ENCODE measurements around the gene IFIT2. TPM values are rescaled to one million over a fixed set of nuclear protein-coding genes. Genes with fewer than 3 reads are reported as not detected.
"Not testable (repeated sequence)": the region's sequence is repeated elsewhere in the genome, so short reads cannot be mapped to it uniquely, and the experiment has no call there.

Gene IFIT2
- polyA plus RNA-seq, 1 donor = 3.7 TPM

- Histone ChIP-seq H3K36me3 (ENCODE audit: control insufficient read depth, insufficient read depth, low read length) (no peaks in the 10 kb centered on the region), H3K27ac (ENCODE audit: low read length) (no peak overlapping the region), H3K27me3 (ENCODE audit: control insufficient read depth, insufficient read depth, low read length) (no peaks in the 10 kb centered on the region), H3K4me3 (ENCODE audit: low read length) (no peak overlapping the region), H3K4me1 (ENCODE audit: control insufficient read depth, insufficient read depth, low read length) (peaks cover 11% of the 10 kb centered on the region), H3K9me3 (ENCODE audit: control insufficient read depth, low read depth, low read length) (no peaks in the 10 kb centered on the region)
- DNase-seq = no peak
These were observed 22.9 kb upstream of the IFIT2 start for GRCh38 chr10:89278900-89279392.

DNA sequence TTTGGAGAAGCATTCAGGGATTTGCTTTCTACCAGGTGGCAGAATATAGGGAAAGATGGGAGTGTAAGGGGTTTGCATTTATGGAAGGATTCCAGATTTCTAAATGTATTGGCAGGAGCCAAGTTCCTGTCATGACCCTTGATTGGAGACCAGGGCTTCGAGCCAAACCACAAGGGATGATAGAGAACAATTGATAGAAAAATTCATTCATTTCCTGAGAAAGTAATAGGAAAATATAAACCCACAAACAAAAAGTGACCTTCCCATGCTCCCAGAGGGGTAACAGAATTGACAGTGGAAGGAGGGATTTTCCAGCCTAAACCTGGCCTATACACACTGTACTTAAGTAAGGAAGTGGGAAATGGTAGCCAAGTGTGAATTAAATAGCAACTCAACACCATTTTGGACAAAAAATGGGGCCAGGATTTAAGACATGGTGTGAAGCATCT, 22.4 kb upstream of the IFIT2 start:
- Histone ChIP-seq H3K27me3 (ENCODE audit: control insufficient read depth, insufficient read depth, low read length) (no peaks in the 10 kb centered on the region), H3K27ac (ENCODE audit: low read length) (no peak overlapping the region), H3K36me3 (ENCODE audit: control insufficient read depth, insufficient read depth, low read length) (no peaks in the 10 kb centered on the region), H3K9me3 (ENCODE audit: control insufficient read depth, low read depth, low read length) (no peaks in the 10 kb centered on the region), H3K4me3 (ENCODE audit: low read length) (no peak overlapping the region), H3K4me1 (ENCODE audit: control insufficient read depth, insufficient read depth, low read length) (peaks cover 11% of the 10 kb centered on the region)
- no CpG with 5 or more reads among the region's 1 CpG for WGBS (ENCODE audit: insufficient coverage, low lambda C conversion rate)
- DNase-seq = no peak

GRCh38 chr10:89280508-89280907, 21.3 kb upstream of the IFIT2 start:
- no peak for DNase-seq
- Histone ChIP-seq H3K9me3 (ENCODE audit: control insufficient read depth, low read depth, low read length) (no peaks in the 10 kb centered on the region), H3K4me1 (ENCODE audit: control insufficient read depth, insufficient read depth, low read length) (peaks cover 11% of the 10 kb centered on the region), H3K27me3 (ENCODE audit: control insufficient read depth, insufficient read depth, low read length) (no peaks in the 10 kb centered on the region), H3K27ac (ENCODE audit: low read length) (no peak overlapping the region), H3K4me3 (ENCODE audit: low read length) (no peak overlapping the region), H3K36me3 (ENCODE audit: control insufficient read depth, insufficient read depth, low read length) (no peaks in the 10 kb centered on the region)
- WGBS (ENCODE audit: insufficient coverage, low lambda C conversion rate) = 100% methylated on average over 1 of the region's 3 CpGs

DNA sequence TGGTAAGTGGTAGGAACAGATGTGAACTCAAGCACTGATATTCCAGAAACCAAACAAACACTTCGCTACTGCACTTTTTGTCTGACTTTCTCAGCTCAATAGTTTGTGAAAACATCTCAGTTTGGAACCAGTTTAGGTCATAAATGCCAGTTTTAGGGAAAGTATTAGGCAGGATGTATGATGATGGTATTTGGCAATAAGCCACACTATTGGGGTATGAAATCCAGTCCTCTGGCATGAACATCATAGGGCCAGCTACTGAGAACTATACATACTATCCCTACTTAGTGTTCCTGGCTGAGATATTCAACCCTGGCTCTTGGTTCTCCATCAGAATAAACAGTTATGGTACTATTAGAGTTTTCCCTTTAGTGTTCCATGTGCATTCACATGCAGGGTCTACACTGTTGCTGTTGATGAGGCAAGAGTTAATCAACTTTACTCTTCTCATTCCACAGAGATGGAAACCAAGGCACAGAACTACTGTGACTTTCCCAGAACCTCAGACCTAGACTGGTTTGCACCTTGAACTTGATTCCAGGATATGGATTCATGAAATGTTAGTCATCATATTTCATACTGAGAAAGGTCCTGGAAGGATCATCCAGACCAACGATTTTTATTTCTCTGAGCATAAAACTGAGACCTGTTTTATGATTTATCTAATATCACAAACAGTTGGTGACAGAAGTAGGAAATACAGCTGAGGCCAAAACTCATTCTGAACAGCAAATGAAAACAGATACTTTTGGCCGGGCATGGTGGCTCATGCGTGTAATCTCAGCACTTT, 20.0 kb upstream of the IFIT2 start:
- H3K27ac ChIP-seq (ENCODE audit: low read length) = no peak overlapping the region
- no peak overlapping the region for H3K4me3 ChIP-seq (ENCODE audit: low read length)
- no peaks in the 10 kb centered on the region for H3K36me3 ChIP-seq (ENCODE audit: control insufficient read depth, insufficient read depth, low read length)
- no peak for DNase-seq
- H3K9me3 ChIP-seq (ENCODE audit: control insufficient read depth, low read depth, low read length) = no peaks in the 10 kb centered on the region
- H3K4me1 ChIP-seq (ENCODE audit: control insufficient read depth, insufficient read depth, low read length) = peaks cover 11% of the 10 kb centered on the region
- H3K27me3 ChIP-seq (ENCODE audit: control insufficient read depth, insufficient read depth, low read length) = no peaks in the 10 kb centered on the region
- no CpG with 5 or more reads among the region's 4 CpGs for WGBS (ENCODE audit: insufficient coverage, low lambda C conversion rate)

GRCh38 chr10:89283025-89283935, 18.6 kb upstream of the IFIT2 start:
- peaks cover 7% of the 10 kb centered on the region for H3K4me1 ChIP-seq (ENCODE audit: control insufficient read depth, insufficient read depth, low read length)
- no peak for DNase-seq
- no peak overlapping the region for H3K4me3 ChIP-seq (ENCODE audit: low read length)
- H3K27ac ChIP-seq (ENCODE audit: low read length) = peak overlapping the region; percentile 54
- no peaks in the 10 kb centered on the region for H3K36me3 ChIP-seq (ENCODE audit: control insufficient read depth, insufficient read depth, low read length)
- no peaks in the 10 kb centered on the region for H3K27me3 ChIP-seq (ENCODE audit: control insufficient read depth, insufficient read depth, low read length)
- 0% methylated on average over 1 of the region's 6 CpGs for WGBS (ENCODE audit: insufficient coverage, low lambda C conversion rate)
- no peaks in the 10 kb centered on the region for H3K9me3 ChIP-seq (ENCODE audit: control insufficient read depth, low read depth, low read length)

DNA sequence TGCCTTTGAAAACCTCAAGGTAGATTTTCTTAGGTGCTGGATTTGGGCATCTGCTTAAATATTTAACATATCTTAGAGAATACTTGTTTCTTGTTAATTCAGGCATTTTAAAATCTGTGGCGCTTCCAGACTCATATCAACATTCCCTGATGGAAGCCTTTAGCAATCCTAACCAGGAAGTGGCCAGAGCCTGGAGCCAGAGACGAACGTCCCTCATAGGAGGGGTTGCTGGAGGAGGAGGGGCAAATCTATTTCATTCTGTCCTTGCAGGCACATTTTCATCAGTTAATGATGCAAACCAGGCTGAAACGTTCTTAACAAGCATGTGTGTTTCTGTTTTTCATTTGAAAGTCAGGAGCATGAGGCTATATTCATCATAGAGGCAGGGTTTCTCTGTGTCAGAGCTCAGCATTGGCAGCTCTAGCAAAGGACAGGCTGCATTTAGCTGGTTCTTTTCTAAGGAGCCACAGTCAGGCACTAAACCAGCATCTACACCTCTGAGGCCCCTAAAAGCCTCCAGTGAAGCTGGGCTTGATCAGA, 17.8 kb upstream of the IFIT2 start:
- Histone ChIP-seq H3K4me1 (ENCODE audit: control insufficient read depth, insufficient read depth, low read length) (peaks cover 7% of the 10 kb centered on the region), H3K27ac (ENCODE audit: low read length) (peak overlapping the region; percentile 54), H3K36me3 (ENCODE audit: control insufficient read depth, insufficient read depth, low read length) (no peaks in the 10 kb centered on the region), H3K4me3 (ENCODE audit: low read length) (no peak overlapping the region), H3K27me3 (ENCODE audit: control insufficient read depth, insufficient read depth, low read length) (no peaks in the 10 kb centered on the region), H3K9me3 (ENCODE audit: control insufficient read depth, low read depth, low read length) (no peaks in the 10 kb centered on the region)
- peak; percentile 44 to 60 for DNase-seq
- no CpG with 5 or more reads among the region's 4 CpGs for WGBS (ENCODE audit: insufficient coverage, low lambda C conversion rate)

- H3K27ac ChIP-seq (ENCODE audit: low read length) = not testable (repeated sequence)
These were observed 17.1 kb upstream of the IFIT2 start for GRCh38 chr10:89284711-89285110.

GRCh38 chr10:89285303-89285702, 16.5 kb upstream of the IFIT2 start:
- not testable (repeated sequence) for H3K27ac ChIP-seq (ENCODE audit: low read length); H3K4me3 ChIP-seq (ENCODE audit: low read length); H3K4me1 ChIP-seq (ENCODE audit: control insufficient read depth, insufficient read depth, low read length); H3K36me3 ChIP-seq (ENCODE audit: control insufficient read depth, insufficient read depth, low read length); DNase-seq; H3K27me3 ChIP-seq (ENCODE audit: control insufficient read depth, insufficient read depth, low read length); H3K9me3 ChIP-seq (ENCODE audit: control insufficient read depth, low read depth, low read length)
- 100% methylated on average over 3 of the region's 4 CpGs for WGBS (ENCODE audit: insufficient coverage, low lambda C conversion rate)

More at GRCh38 chr10:89284711-89285110, 17.1 kb upstream of the IFIT2 start:
- H3K36me3 ChIP-seq (ENCODE audit: control insufficient read depth, insufficient read depth, low read length); H3K27me3 ChIP-seq (ENCODE audit: control insufficient read depth, insufficient read depth, low read length); H3K4me1 ChIP-seq (ENCODE audit: control insufficient read depth, insufficient read depth, low read length); H3K9me3 ChIP-seq (ENCODE audit: control insufficient read depth, low read depth, low read length); DNase-seq; H3K4me3 ChIP-seq (ENCODE audit: low read length): not testable (repeated sequence)
- WGBS (ENCODE audit: insufficient coverage, low lambda C conversion rate) = no CpG with 5 or more reads among the region's 6 CpGs

- no peaks in the 10 kb centered on the region for H3K4me1 ChIP-seq (ENCODE audit: control insufficient read depth, insufficient read depth, low read length)
- DNase-seq = no peak
- H3K4me3 ChIP-seq (ENCODE audit: low read length) = no peak overlapping the region
- H3K27me3 ChIP-seq (ENCODE audit: control insufficient read depth, insufficient read depth, low read length) = no peaks in the 10 kb centered on the region
- no peaks in the 10 kb centered on the region for H3K36me3 ChIP-seq (ENCODE audit: control insufficient read depth, insufficient read depth, low read length)
- H3K27ac ChIP-seq (ENCODE audit: low read length) = no peak overlapping the region
- 100% methylated on average over 2 of the region's 3 CpGs for WGBS (ENCODE audit: insufficient coverage, low lambda C conversion rate)
- peaks cover 7% of the 10 kb centered on the region for H3K9me3 ChIP-seq (ENCODE audit: control insufficient read depth, low read depth, low read length)
These were observed 7.1 kb upstream of the IFIT2 start for GRCh38 chr10:89294721-89295239.

DNA sequence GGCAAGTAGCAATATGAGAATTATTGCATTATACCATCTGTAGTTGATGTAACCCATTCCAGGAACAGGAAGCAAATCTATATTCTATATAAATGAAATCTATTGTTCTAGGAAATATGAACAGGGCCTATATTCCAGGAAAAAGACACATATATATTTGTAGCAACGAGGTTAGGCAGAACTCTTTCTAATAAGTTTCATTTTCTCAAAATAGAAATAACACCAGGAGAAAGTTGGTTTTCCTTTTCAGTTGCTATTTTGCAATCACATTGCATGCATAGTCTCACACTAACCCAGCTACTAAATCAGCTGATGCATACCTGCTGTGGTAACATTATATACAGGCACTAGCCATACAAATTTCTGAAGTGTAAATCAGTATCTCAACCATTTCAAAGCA, 6.2 kb upstream of the IFIT2 start:
- 60% methylated on average over 1 of the region's 1 CpG for WGBS (ENCODE audit: insufficient coverage, low lambda C conversion rate)
- no peaks in the 10 kb centered on the region for H3K36me3 ChIP-seq (ENCODE audit: control insufficient read depth, insufficient read depth, low read length)
- no peaks in the 10 kb centered on the region for H3K27me3 ChIP-seq (ENCODE audit: control insufficient read depth, insufficient read depth, low read length)
- DNase-seq = peak; percentile 42 to 47
- H3K4me1 ChIP-seq (ENCODE audit: control insufficient read depth, insufficient read depth, low read length) = no peaks in the 10 kb centered on the region
- no peak overlapping the region for H3K27ac ChIP-seq (ENCODE audit: low read length)
- peaks cover 7% of the 10 kb centered on the region for H3K9me3 ChIP-seq (ENCODE audit: control insufficient read depth, low read depth, low read length)
- H3K4me3 ChIP-seq (ENCODE audit: low read length) = no peak overlapping the region
